WERI-Rb-1 (cell line): ENCODE data around the gene C2CD4D.

ENCODE experiments used
- DNase-seq: peaks from one replicate; pipeline ENCODE4 v3.0.0-alpha.2; 2020
- H3K27ac ChIP-seq: fragments of 250-450 bp; sonication (Bioruptor Pico); 2 replicates; pipeline ENCODE4 v1.5.1; 2020; ENCODE audit warnings: mild to moderate bottlenecking, moderate library complexity
- H3K27me3 ChIP-seq: fragments of 250-450 bp; sonication (Bioruptor Pico); 2 replicates; pipeline ENCODE4 v1.5.1; 2021; ENCODE audit warnings: mild to moderate bottlenecking, low read depth, moderate library complexity; ENCODE audit not compliant: insufficient read depth, severe bottlenecking
- H3K36me3 ChIP-seq: fragments of 250-450 bp; sonication (Bioruptor Pico); 2 replicates; pipeline ENCODE4 v1.5.1; 2020; ENCODE audit warnings: mild to moderate bottlenecking, moderate library complexity
- H3K4me3 ChIP-seq: 2 replicates; pipeline ENCODE4 v1.5.1; 2011; ENCODE audit warnings: low read depth, mild to moderate bottlenecking, control low read depth, low read length
- H3K9me3 ChIP-seq: fragments of 250-450 bp; sonication (Bioruptor Pico); 2 replicates; pipeline ENCODE4 v1.5.1; 2021; ENCODE audit warnings: mild to moderate bottlenecking, moderate library complexity; ENCODE audit not compliant: severe bottlenecking
- TF ChIP-seq, protein P1 (sequence below): IDR thresholded peaks from 2 replicates; pipeline ENCODE4 v1.5.1; 2011; ENCODE audit warnings: low read depth, mild to moderate bottlenecking, control low read depth, inconsistent platforms, low read length

C2CD4D gene

GRCh38 chr1:151847867-151848596, 8.4 kb upstream of the C2CD4D start:
- TF ChIP-seq, protein P1, sequence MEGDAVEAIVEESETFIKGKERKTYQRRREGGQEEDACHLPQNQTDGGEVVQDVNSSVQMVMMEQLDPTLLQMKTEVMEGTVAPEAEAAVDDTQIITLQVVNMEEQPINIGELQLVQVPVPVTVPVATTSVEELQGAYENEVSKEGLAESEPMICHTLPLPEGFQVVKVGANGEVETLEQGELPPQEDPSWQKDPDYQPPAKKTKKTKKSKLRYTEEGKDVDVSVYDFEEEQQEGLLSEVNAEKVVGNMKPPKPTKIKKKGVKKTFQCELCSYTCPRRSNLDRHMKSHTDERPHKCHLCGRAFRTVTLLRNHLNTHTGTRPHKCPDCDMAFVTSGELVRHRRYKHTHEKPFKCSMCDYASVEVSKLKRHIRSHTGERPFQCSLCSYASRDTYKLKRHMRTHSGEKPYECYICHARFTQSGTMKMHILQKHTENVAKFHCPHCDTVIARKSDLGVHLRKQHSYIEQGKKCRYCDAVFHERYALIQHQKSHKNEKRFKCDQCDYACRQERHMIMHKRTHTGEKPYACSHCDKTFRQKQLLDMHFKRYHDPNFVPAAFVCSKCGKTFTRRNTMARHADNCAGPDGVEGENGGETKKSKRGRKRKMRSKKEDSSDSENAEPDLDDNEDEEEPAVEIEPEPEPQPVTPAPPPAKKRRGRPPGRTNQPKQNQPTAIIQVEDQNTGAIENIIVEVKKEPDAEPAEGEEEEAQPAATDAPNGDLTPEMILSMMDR, result no peak
- H3K27ac ChIP-seq, result no peak overlapping the region
- no peaks in the 10 kb centered on the region for H3K27me3 ChIP-seq
- no peaks in the 10 kb centered on the region for H3K9me3 ChIP-seq
- H3K4me3 ChIP-seq, result no peak overlapping the region
- H3K36me3 ChIP-seq, result no peaks in the 10 kb centered on the region
- DNase-seq, result no peak

DNA sequence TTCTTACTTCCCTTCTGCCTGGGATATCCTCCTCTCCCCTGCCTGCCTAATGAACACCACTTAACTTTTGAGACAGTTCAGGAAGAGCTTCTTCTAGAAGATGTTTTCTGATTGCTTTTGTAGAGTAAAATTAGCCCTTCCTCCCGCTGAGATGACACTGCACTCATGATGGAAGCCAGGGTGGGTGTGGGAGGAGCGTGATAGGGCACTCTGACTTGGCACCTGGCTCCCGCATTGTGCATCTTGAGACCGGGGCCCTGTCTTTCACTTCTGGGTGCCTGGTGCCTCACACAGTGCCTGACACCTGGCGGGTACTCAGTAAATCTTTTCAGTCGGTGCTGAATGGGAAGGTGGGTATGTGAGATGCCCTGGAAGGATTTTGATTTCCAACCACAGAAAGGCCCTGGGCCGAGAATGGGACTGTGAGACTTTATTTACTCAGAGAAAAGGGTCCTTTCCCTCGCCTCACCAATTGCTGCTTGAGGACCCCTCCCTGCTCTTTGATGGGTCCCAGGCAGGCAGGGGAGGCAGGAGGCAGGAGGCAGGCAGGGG, 7.1 kb upstream of the C2CD4D start:
- Histone ChIP-seq H3K27me3 (no peaks in the 10 kb centered on the region), H3K4me3 (no peak overlapping the region), H3K9me3 (no peaks in the 10 kb centered on the region), H3K36me3 (no peaks in the 10 kb centered on the region), H3K27ac (no peak overlapping the region)
- DNase-seq, result no peak
- TF ChIP-seq, protein P1, result no peak

GRCh38 chr1:151846062-151846568, 6.5 kb upstream of the C2CD4D start:
- DNase-seq, result no peak

DNA sequence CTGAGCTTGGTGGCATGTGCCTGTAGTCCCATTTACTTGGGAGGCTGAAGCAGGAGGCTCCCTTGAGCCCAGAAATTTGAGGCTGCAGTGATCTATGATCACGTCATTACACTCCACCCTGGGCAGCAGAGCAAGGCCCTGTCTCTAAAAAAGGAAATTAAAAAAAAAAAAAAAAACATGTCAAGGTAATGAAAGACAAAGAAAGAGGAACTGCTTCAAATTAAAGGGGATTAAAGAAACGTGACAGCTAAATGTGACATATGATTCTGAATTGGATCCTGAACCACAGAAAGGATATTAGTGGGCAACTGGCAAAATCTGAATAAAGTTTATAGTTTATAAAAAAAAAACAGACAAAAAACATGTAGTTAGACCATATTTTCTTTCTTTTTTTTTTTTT, 3.8 kb upstream of the C2CD4D start:
- DNase-seq, result no peak
- H3K27ac ChIP-seq, result no peak overlapping the region
- no peak overlapping the region for H3K4me3 ChIP-seq

More at GRCh38 chr1:151846062-151846568, 6.5 kb upstream of the C2CD4D start:
- no peaks in the 10 kb centered on the region for H3K27me3 ChIP-seq
- H3K4me3 ChIP-seq, result no peak overlapping the region
- no peaks in the 10 kb centered on the region for H3K9me3 ChIP-seq
- TF ChIP-seq, protein P1, result peak; percentile 19; the same call in 1 of the 2 replicates
- H3K36me3 ChIP-seq, result no peaks in the 10 kb centered on the region
- no peak overlapping the region for H3K27ac ChIP-seq

DNA sequence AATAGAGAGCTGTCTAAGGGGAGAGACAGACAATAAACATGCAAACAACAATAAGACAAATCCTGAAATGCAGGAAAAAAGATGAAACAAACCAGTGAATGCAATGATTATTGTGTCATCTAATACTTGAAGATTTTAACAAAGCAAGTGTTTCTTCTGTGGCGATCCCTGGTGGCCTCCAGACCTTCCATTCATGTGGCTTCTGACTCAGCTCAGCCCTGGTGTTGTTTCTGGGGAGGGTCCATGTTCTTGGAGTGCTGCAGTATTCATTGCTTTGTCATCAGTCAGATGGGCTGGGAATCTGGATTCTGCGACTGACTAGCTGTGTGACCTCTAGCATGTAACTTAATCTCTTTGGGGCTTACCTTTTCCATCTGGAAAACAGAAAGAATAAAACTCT, 1.5 kb upstream of the C2CD4D start:
- Histone ChIP-seq H3K27ac (no peak overlapping the region), H3K36me3 (no peaks in the 10 kb centered on the region), H3K4me3 (no peak overlapping the region), H3K27me3 (no peaks in the 10 kb centered on the region), H3K9me3 (no peaks in the 10 kb centered on the region)
- no peak for DNase-seq
- TF ChIP-seq, protein P1, result no peak

More for the DNA sequence above, 3.8 kb upstream of the C2CD4D start:
- Histone ChIP-seq H3K9me3 (no peaks in the 10 kb centered on the region), H3K27me3 (no peaks in the 10 kb centered on the region), H3K36me3 (no peaks in the 10 kb centered on the region)
- TF ChIP-seq, protein P1, result no peak
